T follicular helper cell (primary cell): ENCODE measurements around the gene KIZ.

Source experiments
- DNase-seq: peaks from one replicate; pipeline ENCODE4 v3.0.0-alpha.2; 2020; ENCODE audit warnings: low read depth

KIZ gene

DNA sequence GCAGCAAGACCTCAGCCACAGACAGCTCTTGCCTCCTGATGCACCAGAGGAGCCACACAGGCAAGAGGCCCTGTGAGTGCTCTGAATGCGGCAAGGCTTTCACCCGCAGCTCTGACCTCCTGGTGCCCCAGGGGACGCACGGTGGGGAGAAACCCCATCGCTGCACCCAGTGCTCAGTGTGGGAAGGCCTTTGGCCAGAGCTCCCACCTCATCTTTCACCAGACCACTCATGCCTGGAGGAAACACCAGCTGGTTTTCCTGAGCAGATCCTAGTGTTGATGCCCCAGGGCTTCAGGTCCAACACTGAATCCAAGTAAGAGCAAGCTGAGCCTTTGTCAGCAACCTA, 140.3 kb downstream of the KIZ start:
- DNase-seq, result no peak

DNA sequence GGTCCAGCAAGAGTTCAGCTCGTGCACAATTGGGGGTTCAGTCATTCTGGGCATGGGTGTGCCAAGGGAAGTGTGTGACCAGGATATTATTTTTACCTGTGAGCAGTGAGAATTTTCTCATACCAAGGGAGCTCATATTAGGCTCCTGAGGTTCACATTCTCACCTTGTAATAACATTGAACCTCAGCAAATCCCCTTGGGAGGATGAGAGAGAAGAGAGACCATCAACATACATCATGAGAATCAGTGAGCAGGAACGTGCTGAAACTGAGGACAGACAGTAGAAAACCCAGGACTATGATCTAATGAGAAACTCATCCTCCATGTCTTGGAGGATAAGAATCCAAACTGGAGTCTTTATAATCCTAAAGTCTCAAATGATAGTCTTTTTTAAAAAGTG, 143.9 kb downstream of the KIZ start:
- DNase-seq, result no peak

DNA sequence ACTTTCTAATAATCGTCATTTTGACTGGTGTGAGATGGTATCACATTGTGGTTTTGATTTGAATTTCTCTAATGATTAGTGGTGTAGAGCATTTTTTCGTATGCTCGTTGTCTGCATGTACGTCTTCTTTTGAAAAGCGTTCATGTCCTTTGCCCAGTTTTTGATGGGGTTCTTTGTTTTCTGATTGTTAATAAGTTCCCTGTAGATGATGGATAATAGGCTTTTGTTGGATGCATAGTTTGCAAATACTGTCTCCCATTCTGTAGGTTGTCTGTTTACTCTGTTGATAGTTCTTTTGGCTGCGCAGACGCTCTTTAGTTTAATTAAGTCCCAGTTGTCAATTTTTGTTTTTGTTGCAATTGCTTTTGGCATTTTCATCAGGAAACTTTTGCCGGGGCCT, 144.9 kb downstream of the KIZ start:
- DNase-seq, result no peak

DNA sequence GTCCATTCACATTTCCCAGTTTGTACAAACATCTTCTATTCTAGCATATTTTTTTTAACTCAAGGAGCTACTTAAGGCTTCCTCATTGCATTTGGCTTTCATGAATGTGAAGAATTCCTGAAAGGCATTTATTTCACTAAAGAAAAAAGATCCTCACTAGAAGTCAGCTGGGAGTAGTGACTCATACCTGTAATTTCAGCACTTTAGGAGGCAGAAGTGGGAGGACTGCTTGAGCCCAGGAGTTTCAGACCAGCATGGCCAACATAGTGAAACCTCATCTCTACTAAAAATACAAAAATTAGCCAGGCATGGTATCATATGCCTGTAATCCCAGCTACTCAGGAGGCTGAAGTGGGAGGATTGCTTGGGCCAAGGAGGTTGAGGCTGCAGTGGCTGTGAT, 146.4 kb downstream of the KIZ start:
- no peak for DNase-seq

DNA sequence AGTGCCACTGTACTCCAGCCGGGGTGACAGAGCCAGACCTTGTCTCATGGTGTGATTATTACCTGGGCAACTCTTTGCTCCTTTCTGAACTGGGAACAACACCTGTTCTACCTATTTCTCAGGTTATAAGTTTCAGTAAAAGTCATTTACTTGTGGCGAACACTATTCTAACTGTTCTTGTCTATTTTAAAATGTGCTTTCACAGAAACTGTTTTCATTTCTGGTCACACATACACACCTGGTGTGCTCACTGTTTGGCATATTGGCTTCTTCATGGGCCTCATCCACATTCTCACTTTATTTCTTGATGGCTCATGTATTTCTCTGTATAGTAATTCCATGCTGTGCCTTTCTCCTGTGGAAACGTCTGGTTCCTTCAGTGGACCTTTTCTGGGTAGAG, 146.8 kb downstream of the KIZ start:
- DNase-seq, result no peak

DNA sequence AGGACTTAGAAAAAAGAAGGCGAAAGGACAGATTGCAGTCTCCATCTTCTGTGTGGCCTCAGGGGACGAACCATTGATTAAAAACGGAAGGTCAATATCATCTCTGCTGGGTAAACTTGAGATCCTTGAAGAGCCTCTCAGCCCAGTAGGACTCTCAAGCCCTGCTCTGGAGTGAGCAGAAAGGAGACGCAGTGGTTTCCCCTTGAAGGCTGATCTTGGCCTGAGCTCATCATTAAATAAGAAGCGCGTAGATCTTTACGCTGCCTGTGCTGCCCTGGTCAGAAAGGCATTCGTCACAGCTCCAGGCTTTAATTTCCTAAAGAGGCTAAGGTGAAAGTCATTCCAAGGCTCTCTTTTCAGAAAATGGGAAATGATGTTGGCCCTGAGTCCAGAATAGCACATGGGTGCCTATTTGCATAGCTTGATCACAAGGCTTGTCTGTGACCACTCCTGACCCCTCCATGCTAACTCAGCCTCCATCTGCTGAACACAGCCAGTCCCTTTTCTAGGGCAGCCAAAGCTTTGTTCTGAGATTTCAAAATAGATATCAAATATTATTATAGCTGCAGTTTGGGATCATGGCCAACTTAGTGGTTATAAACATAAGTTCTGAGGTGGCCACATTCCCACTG, 148.0 kb downstream of the KIZ start:
- DNase-seq, result no peak

DNA sequence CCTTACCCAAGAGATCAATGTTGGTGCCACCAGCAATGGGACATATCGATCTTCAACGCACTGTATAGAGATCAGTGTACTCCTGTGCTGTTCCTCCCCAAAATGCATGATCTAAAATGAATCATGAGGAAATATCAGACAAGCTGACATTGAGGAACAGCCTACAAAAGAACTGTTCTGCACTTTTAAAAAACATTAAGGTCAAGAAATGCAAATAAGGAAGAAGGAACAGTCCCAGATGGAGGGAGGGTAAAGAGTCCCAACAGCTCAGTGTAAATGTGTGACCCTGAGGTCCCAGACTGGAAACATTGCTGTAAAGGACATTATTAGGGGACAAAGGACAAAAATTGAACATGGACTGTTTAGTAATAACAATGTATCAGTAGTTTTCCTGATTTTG, 152.9 kb downstream of the KIZ start:
- no peak for DNase-seq

DNA sequence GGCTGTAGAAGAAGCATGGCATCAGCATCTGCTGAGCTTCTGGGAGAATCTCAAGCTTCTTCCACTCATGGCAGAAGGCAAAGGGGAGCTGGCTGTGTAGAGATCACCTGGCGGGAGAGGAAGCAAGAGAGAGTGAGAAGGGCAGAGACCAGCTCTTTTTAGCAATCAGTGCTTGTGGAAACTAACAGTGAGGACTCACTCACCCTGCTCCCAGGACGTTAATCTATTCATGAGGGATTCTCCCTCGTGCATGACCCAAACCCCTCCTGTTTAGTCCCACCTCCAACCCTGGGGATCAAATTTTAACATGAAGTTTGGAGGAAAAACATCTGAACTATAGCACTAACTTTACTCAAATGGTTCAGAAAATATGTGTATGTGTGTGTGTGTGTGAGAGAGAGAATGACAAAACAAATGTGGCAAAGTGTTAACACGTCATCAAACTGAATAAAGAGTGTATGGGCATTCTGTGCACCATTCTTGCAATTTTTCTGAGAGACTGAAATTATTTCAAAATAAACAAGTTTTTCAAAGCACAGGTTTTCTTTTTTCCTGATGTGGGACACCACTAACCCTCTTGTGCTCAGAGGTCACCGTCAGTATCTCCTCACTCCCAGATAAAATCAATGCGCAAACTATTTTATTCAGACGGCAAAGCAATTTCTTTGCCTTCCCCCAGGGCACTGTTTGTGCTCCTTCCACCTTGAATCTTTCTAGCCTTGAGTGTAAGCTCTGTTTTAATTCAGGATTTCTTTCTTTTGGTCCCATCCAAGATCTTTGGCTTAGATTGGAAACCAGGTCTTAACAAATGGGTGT, 154.0 kb downstream of the KIZ start:
- DNase-seq, result no peak

DNA sequence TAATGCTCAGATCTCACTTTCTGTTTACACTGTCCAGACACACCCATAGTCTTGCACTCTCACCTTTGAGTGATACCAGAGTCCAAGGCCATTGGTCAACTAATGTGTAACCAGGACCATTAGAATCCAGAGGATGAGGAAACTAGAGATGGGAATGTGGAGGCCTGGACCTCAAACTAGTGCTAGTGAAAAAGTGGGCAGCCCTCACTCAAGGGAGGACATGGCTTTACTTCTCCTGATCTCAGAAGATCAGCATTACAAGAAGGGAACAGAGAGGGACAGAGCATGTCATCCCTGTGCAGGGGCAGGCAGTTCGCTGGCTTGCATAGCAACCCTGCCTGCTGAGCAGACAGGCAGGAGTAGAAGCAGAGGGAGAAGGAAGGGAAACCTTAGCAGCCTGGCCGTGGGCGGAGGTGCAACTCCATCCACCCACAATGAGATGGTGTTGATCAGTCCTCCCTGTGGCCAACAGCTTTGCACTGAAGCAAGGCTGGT, 154.7 kb downstream of the KIZ start:
- no peak for DNase-seq

DNA sequence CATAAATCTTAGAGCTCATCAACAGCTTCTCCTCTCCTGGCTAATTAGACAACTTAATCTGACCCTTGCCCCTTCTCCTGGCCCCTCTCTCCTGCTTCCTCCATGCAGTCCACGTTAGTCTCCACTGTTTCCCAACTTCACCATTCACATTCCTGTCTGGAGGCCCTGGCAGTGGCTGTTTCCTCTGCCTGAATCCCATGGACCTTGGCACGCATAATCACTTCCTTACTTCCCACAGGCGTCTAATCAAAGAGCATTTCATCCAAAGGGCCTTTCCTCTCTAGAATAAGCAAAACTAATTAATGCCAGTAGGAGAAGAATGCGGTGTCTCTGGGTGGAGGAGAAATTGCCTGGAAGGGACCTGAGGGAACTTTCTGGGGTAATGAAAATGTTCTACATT, 160.9 kb downstream of the KIZ start:
- DNase-seq, result no peak

DNA sequence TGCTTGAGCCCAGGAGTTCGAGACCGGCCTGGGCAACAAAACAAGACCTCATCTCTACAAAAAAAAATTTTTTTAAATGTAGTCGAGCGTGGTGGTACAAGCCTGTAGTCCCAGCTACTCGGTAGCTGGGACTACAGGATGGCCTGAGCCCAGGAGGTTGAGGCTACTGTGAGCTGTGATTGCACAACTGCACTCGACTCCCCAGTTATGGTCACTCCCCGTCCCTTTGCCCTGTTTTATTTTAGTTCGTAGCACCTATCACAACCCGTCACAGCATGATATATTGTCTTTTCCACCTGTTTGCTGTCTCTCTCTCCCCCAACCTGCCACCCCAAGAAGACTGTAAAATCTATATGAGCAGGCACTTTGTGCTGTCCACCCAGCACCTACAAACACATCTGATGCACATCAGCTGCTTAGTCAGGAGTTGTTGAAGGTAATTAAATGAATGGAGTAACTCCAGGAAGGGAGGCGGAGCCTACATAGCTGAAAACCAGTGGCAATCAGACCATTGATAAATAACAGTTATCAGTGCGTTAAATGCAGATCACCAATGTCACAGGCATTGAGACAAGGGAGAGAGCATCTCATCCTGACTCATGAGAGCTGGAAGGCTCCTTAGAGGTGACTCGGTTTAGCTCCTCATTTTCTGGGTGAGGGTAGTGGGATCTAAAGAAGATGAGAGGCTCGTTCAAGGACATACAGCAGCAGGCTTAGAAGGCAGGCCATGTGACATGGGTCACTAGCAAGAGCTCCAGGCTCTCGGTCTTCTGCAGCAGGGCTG, 162.9 kb downstream of the KIZ start:
- no peak for DNase-seq

DNA sequence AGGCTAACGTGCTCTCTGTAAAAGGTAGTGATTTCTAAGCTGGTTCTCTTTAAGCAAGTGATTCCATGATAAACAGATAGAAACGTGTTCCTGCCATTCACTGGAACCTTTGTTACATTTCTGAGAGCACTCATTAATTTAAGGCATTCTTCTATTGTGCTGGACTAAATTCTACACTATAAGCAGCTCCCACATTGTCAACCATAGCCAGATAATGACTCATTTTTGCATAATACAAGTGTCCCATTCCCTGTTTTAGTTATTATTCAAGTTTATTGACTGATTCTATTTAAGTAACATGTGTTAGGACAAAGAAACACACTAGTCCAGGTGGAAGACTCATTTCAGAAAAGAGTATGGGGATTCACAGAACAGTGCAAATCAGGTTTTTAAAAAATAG, 163.8 kb downstream of the KIZ start:
- no peak for DNase-seq

DNA sequence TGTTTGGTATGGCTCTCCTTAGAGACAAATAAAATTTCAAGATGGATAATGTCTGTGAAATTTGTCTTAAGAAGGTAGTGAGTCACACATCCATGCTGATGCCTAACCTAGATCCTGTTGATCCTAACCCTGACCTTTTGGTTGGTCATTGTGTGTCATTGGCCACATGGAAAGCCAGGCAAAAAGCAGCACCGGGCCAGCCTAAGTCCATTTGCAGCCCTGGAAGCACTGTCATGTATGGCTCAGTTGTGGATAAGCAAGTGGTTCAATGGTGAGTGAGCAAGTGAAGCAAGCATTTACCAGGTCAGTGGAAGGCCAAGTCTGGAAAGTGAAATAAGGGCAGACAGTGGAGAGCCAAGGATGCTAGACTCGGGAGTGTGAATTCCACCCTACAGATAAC, 165.1 kb downstream of the KIZ start:
- DNase-seq, result no peak

DNA sequence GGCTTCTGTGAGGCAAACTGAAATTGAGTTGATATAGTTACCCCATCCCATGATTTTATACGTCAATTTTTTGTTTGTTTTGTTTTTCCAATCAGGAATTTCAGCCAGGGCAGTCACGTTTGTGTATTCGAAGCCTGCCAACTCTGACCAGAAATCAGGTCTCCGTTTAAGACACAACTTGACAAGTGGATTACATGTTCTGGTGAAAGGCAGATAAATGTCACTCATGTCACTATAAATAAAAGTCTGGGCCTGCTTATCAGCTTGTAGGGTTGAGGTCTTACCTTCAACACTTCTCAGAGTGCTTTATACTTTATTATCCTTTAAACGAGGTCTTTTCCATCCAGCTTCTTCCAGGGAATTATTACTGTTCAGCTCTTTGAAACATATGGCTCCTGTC, 168.9 kb downstream of the KIZ start:
- DNase-seq, result no peak
